Activated B cell treated with CpG ODN at 0.5 μM for 24 hours (primary cell): ENCODE measurements around the gene MS4A14. TPM values are rescaled to one million over a fixed set of nuclear protein-coding genes. Genes with fewer than 3 reads are reported as not detected.
A peak's percentile ranks its signal among the peaks of the same experiment; 100 is the strongest.

Experiments used
- ATAC-seq: fragments of 200-7000 bp; cut with Tn5 transposase; one replicate; pipeline ENCODE4 v1.10.0; 2021; ENCODE audit warnings: low read depth, mild to moderate bottlenecking, moderate library complexity
- CTCF ChIA-PET: fragments of 350-600 bp; sonication (Branson Sonifier 250); formaldehyde crosslinking; loops from one replicate; lab custom pipeline; 2021; ENCODE audit warnings: antibody characterized with exemption; lab: Charles Lee
- POLR2A ChIA-PET: fragments of 350-600 bp; sonication (Branson Sonifier 250); formaldehyde crosslinking; loops from one replicate; lab custom pipeline; 2021; ENCODE audit warnings: antibody characterized with exemption; lab: Charles Lee
- DNase-seq: peaks from one replicate; pipeline ENCODE4 v3.0.0; 2022
- H3K27ac Mint-ChIP-seq: one replicate; pipeline ENCODE4 v1.8.0; 2020; ENCODE audit warnings: mixed read lengths
- H3K27me3 Mint-ChIP-seq: one replicate; pipeline ENCODE4 v1.8.0; 2021; ENCODE audit warnings: mixed read lengths
- H3K36me3 Mint-ChIP-seq: one replicate; pipeline ENCODE4 v1.8.0; 2021; ENCODE audit warnings: low read depth, mixed read lengths
- H3K4me1 Mint-ChIP-seq: one replicate; pipeline ENCODE4 v1.8.0; 2021; ENCODE audit warnings: mixed read lengths
- H3K4me3 Mint-ChIP-seq: one replicate; pipeline ENCODE4 v1.8.0; 2020; ENCODE audit warnings: mild to moderate bottlenecking, mixed read lengths
- H3K9me3 Mint-ChIP-seq: one replicate; pipeline ENCODE4 v1.8.0; 2020; ENCODE audit warnings: mixed read lengths
- CTCF ChIP-seq: fragments of 200-600 bp; IDR thresholded peaks from one replicate; pipeline ENCODE4 v1.8.0; 2022; ENCODE audit warnings: antibody characterized with exemption, mild to moderate bottlenecking
- intact Hi-C: fragments of 100-400 bp; cut with micrococcal nuclease; formaldehyde crosslinking; loops from one replicate; pipeline ENCODE4 v1.15.1; 2024
- total RNA-seq: library from RNA; stranded (reverse); gene quantifications from 2 replicates; pipeline ENCODE4 v1.2.3, GENCODE V29; 2022

The MS4A14 gene
- total RNA-seq, 1 donor from 2014 or later: 4.9 TPM

DNA sequence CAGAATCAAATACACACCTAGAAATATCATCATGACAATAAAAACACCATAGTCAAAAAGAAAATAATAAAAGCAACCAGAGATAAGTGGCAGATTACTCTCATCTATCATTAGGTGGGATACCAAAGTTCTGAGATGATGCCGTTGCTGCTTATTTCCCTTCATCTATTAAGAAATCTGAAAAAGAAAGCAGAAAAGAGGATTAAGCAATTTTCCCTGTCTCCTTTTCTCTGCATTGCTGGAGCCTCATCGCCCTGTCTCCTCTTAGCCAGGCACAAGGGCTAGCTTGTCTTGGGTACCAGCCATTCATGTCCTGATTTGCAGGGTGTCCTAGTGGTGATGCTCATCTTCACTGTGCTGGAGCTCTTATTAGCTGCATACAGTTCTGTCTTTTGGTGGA lies 3.9 kb upstream of the MS4A14 start:
- DNase-seq: no peak
- Mint-ChIP-seq H3K27me3 (no peaks in the 10 kb centered on the region), H3K4me1 (peaks cover 73% of the 10 kb centered on the region), H3K4me3 (no peak overlapping the region), H3K27ac (no peak overlapping the region), H3K36me3 (peaks cover 24% of the 10 kb centered on the region), H3K9me3 (peaks cover 3% of the 10 kb centered on the region)
- CTCF ChIA-PET: no interaction called here
- no peak for TF ChIP-seq CTCF
- POLR2A ChIA-PET: interaction anchor here (0.7 to 1.9 kb wide), 7 partner anchors 9 to 117 kb away, joined by 3 to 10 read pairs (median 5); partner anchors contain the start of genes MS4A1 and MS4A7
- no peak for ATAC-seq
- intact Hi-C loops: no loop called here

GRCh38 chr11:60393016-60393415 lies 3.2 kb upstream of the MS4A14 start:
- no peak for TF ChIP-seq CTCF
- DNase-seq (no peak), ATAC-seq (no peak)
- H3K4me1 Mint-ChIP-seq: peaks cover 77% of the 10 kb centered on the region
- no peak overlapping the region for H3K4me3 Mint-ChIP-seq
- peaks cover 3% of the 10 kb centered on the region for H3K9me3 Mint-ChIP-seq
- H3K36me3 Mint-ChIP-seq: peaks cover 18% of the 10 kb centered on the region
- H3K27ac Mint-ChIP-seq: no peak overlapping the region
- CTCF ChIA-PET: interaction anchor here (1.0 kb wide), 1 partner anchor 30 kb away, joined by 6 read pairs; no protein-coding TSS in a partner anchor
- intact Hi-C loops: no loop called here
- POLR2A ChIA-PET: interaction anchor here (0.7 to 1.9 kb wide), 9 partner anchors 9 to 117 kb away, joined by 3 to 10 read pairs (median 5); partner anchors contain the start of genes MS4A1 and MS4A7
- H3K27me3 Mint-ChIP-seq: no peaks in the 10 kb centered on the region

GRCh38 chr11:60394666-60395380 lies 1.4 kb upstream of the MS4A14 start:
- Mint-ChIP-seq H3K9me3 (no peaks in the 10 kb centered on the region), H3K4me3 (no peak overlapping the region), H3K36me3 (peaks cover 19% of the 10 kb centered on the region), H3K27ac (no peak overlapping the region), H3K4me1 (peaks cover 72% of the 10 kb centered on the region), H3K27me3 (no peaks in the 10 kb centered on the region)
- intact Hi-C loops: no loop called here
- DNase-seq (no peak), ATAC-seq (no peak)
- no peak for TF ChIP-seq CTCF
- POLR2A ChIA-PET: interaction anchor here (0.6 to 2.0 kb wide), 3 partner anchors 16 to 32 kb away, joined by 3 to 7 read pairs (median 4); partner anchors contain the start of gene MS4A7
- CTCF ChIA-PET: no interaction called here

- POLR2A ChIA-PET: interaction anchor here (0.8 to 3.8 kb wide), 28 partner anchors 9 to 236 kb away, joined by 3 to 156 read pairs (median 4); partner anchors contain the start of genes MS4A1 and MS4A7
- no peak for TF ChIP-seq CTCF
- intact Hi-C loops: loop anchor here (1.0 to 2.0 kb wide), 5 partner anchors 18 to 59 kb away; partner anchors contain the start of genes MS4A1 and MS4A7
- peak; percentile 92 for ATAC-seq
- peaks cover 69% of the 10 kb centered on the region for H3K4me1 Mint-ChIP-seq
- peaks cover 23% of the 10 kb centered on the region for H3K36me3 Mint-ChIP-seq
- no peaks in the 10 kb centered on the region for H3K27me3 Mint-ChIP-seq
- CTCF ChIA-PET: interaction anchor here (0.9 to 2.3 kb wide), 7 partner anchors 9 to 90 kb away, joined by 3 to 13 read pairs (median 5); partner anchors contain the start of gene MS4A1
- peak overlapping the region; percentile 71 for H3K4me3 Mint-ChIP-seq
- peaks cover 2% of the 10 kb centered on the region for H3K9me3 Mint-ChIP-seq
- DNase-seq: no peak
- H3K27ac Mint-ChIP-seq: peak overlapping the region; percentile 95
These were observed 540 bp downstream of the MS4A14 start for GRCh38 chr11:60396799-60397198.

DNA sequence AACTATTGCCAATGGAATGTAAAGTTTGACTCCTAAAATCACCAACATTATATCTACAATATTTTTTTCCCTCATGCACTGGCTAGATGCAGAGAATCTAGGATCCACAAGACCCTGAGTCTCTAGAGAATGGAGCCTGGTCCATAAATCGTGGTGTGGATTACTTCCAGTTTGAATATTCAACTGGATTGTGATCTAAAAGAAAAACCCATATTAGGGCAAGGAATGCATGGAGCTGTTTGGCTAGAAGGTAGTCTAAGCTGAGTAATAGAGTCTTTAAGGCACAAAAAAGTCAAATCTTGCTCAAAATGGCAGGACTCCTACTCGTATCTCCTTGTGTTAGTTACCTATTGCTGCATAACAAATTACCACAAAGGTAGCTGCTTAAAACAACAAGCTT lies 23.8 kb downstream of the MS4A14 start:
- Mint-ChIP-seq H3K36me3 (peaks cover 10% of the 10 kb centered on the region), H3K4me1 (peaks cover 24% of the 10 kb centered on the region), H3K27ac (no peak overlapping the region), H3K9me3 (peaks cover 7% of the 10 kb centered on the region), H3K4me3 (no peak overlapping the region), H3K27me3 (no peaks in the 10 kb centered on the region)
- no peak for TF ChIP-seq CTCF
- ATAC-seq: no peak
- no peak for DNase-seq
- CTCF ChIA-PET: no interaction called here
- POLR2A ChIA-PET: interaction anchor here (1.1 to 2.9 kb wide), 2 partner anchors 13 to 36 kb away, joined by 3 to 11 read pairs; partner anchors contain the start of gene MS4A1
- intact Hi-C loops: no loop called here
